ENCODE data around the gene INSIG1. TPM values are rescaled to one million over a fixed set of nuclear protein-coding genes. Genes with fewer than 3 reads are reported as not detected.
A peak's percentile ranks its signal among the peaks of the same experiment; 100 is the strongest.

The INSIG1 gene
- total and polyA plus RNA-seq, 12 donors = 9.9 to 249 (median 56.1) TPM

- no peak for TF ChIP-seq POLR2A (IDR thresholded peaks at IDR 0.05)
- H3K27ac ChIP-seq = no peak overlapping the region
Measured at GRCh38 chr7:155355176-155355575, 57.5 kb downstream of the INSIG1 start.

GRCh38 chr7:155355745-155356144, 58.1 kb downstream of the INSIG1 start:
- DNase-seq = peak in 1 of 7 donors; percentile 4
- WGBS, 4 donors = 72 to 77% (median 76%) methylated on average over 5 to 8 of the region's 8 CpGs
- Histone ChIP-seq H3K36me3 (replicated peaks in 1 of 2) (no peaks in the 10 kb centered on the region), H3K4me1 (replicated peaks in 1 of 2) (no peaks in the 10 kb centered on the region), H3K9me3 (replicated peaks in 1 of 3) (no peaks in the 10 kb centered on the region), H3K27me3 (peaks cover 19% of the 10 kb centered on the region), H3K4me3 (no peak overlapping the region), H3K27ac (no peak overlapping the region)
- TF ChIP-seq POLR2A (IDR thresholded peaks at IDR 0.05) (no peak), CTCF (IDR thresholded peaks at IDR 0.05) (no peak)
- intact Hi-C loops (cut with DNase I) = no loop called here

More at GRCh38 chr7:155355176-155355575, 57.5 kb downstream of the INSIG1 start:
- Histone ChIP-seq H3K9me3 (replicated peaks in 1 of 3) (no peaks in the 10 kb centered on the region), H3K4me3 (no peak overlapping the region), H3K36me3 (replicated peaks in 1 of 2) (no peaks in the 10 kb centered on the region), H3K4me1 (replicated peaks in 1 of 2) (no peaks in the 10 kb centered on the region), H3K27me3 (peaks cover 19% of the 10 kb centered on the region)
- WGBS, 4 donors = 74 to 82% (median 79%) methylated on average over 9 to 11 of the region's 11 CpGs
- intact Hi-C loops (cut with DNase I) = no loop called here
- no peak for DNase-seq

- H3K36me3 ChIP-seq (replicated peaks in 1 of 2) = no peaks in the 10 kb centered on the region
- H3K4me3 ChIP-seq = no peak overlapping the region
- H3K27ac ChIP-seq = no peak overlapping the region
- intact Hi-C loops (cut with DNase I) = no loop called here
- H3K9me3 ChIP-seq (replicated peaks in 1 of 3) = no peaks in the 10 kb centered on the region
- no peak for DNase-seq
- 48 to 58% (median 53%) methylated on average over 14 of the region's 14 CpGs for WGBS, 4 donors
- TF ChIP-seq POLR2A (IDR thresholded peaks at IDR 0.05) (no peak), CTCF (IDR thresholded peaks at IDR 0.05) (peak in 1 of 6 experiments; percentile 12)
- peaks cover 15% of the 10 kb centered on the region for H3K27me3 ChIP-seq
- no peaks in the 10 kb centered on the region for H3K4me1 ChIP-seq (replicated peaks in 1 of 2)
Measured at GRCh38 chr7:155356323-155357105, 58.8 kb downstream of the INSIG1 start.

GRCh38 chr7:155357573-155358041, 59.9 kb downstream of the INSIG1 start:
- no peak for DNase-seq
- intact Hi-C loops (cut with DNase I) = no loop called here
- WGBS, 4 donors = 43 to 59% (median 50%) methylated on average over 11 to 14 of the region's 14 CpGs
- Histone ChIP-seq H3K27ac (no peak overlapping the region), H3K9me3 (replicated peaks in 1 of 3) (no peaks in the 10 kb centered on the region), H3K4me3 (no peak overlapping the region), H3K36me3 (replicated peaks in 1 of 2) (no peaks in the 10 kb centered on the region), H3K4me1 (replicated peaks in 1 of 2) (no peaks in the 10 kb centered on the region), H3K27me3 (peaks cover 11% of the 10 kb centered on the region)
- no peak for TF ChIP-seq CTCF (IDR thresholded peaks at IDR 0.05)
- TF ChIP-seq POLR2A (IDR thresholded peaks at IDR 0.05) = no peak

Data from adrenal gland (tissue), 12 donors.